Dermis microvascular lymphatic vessel endothelial cell (primary cell): Measurements from ENCODE around the gene FRG2B. TPM values are rescaled to one million over a fixed set of nuclear protein-coding genes. Genes with fewer than 3 reads are reported as not detected.
A peak's percentile ranks its signal among the peaks of the same experiment; 100 is the strongest.
"Not testable (repeated sequence)": the region's sequence is repeated elsewhere in the genome, so short reads cannot be mapped to it uniquely, and the experiment has no call there.

Experiments
- DNase-seq, 2 donors: peaks; one replicate each; pipeline versions ENCODE4 v3.0.0 to v3.0.0-alpha.2; 2010; ENCODE audit warnings: low read depth in 2 of 2
- total RNA-seq: library from RNA; depleted of rRNA; stranded (reverse); fragments of >200 nt; gene quantifications from 2 replicates; pipeline ENCODE4 v1.2.1, GENCODE V29; 2014

The FRG2B gene
- not detected in 2 replicates for total RNA-seq

DNA sequence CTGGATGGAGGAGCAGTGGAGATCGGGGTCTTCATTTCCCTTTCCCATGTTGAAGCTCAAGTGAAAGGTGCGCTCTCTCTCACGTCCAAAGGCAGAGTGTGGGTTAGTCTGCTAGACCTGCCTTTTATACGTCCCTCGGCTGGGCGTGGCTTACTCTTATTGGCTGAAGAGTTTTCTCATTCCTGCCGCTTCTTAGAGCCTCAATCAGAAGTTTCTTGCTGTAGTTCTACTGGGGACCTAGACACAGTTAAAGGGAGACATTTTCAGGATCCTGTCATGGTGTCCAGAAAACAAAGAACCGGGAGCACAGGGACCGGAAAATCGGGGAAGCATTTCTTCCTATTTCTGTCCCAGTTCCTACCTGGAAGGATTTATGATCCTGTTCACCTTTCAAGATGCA, at the start of gene FRG2B:
FRG2B (minus strand) TSS at position 101 of the 400 bp plus-strand sequence; CDS start at position 48, 53 bp downstream.
- not testable (repeated sequence) for DNase-seq

DNA sequence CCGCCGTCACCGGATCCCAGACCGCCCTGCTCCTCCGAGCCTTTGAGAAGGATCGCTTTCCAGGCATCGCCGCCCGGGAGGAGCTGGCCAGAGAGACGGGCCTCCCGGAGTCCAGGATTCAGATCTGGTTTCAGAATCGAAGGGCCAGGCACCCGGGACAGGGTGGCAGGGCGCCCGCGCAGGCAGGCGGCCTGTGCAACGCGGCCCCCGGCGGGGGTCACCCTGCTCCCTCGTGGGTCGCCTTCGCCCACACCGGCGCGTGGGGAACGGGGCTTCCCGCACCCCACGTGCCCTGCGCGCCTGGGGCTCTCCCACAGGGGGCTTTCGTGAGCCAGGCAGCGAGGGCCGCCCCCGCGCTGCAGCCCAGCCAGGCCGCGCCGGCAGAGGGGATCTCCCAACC, 40.9 kb upstream of the FRG2B start:
- DNase-seq = not testable (repeated sequence)

GRCh38 chr10:133663544-133664160, 37.1 kb upstream of the FRG2B start:
- DNase-seq = not testable (repeated sequence)

- DNase-seq = not testable (repeated sequence)
Measured at GRCh38 chr10:133661122-133661521, 34.5 kb upstream of the FRG2B start.

DNA sequence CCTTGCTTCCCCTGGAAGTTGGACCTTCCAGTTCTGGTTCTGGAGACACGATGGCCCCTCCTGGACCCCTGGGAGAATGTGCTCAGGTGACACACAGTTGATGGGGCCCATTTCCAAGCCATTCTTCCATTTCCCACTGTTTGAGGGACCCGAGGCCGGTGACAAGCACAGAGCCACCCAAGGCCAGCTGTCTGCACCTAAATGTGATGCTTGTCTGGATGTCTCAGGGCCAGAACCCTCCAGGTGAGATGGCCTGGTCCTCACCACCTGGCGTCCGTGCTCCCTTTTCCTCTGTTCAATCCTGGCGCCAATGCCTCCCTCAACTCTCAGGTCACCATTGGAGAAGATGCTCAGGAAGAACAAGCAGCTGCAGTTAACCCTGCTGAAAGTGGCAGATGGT, 33.9 kb upstream of the FRG2B start:
- DNase-seq = not testable (repeated sequence)

- DNase-seq = not testable (repeated sequence)
Measured at GRCh38 chr10:133657276-133657675, 30.7 kb upstream of the FRG2B start.

DNA sequence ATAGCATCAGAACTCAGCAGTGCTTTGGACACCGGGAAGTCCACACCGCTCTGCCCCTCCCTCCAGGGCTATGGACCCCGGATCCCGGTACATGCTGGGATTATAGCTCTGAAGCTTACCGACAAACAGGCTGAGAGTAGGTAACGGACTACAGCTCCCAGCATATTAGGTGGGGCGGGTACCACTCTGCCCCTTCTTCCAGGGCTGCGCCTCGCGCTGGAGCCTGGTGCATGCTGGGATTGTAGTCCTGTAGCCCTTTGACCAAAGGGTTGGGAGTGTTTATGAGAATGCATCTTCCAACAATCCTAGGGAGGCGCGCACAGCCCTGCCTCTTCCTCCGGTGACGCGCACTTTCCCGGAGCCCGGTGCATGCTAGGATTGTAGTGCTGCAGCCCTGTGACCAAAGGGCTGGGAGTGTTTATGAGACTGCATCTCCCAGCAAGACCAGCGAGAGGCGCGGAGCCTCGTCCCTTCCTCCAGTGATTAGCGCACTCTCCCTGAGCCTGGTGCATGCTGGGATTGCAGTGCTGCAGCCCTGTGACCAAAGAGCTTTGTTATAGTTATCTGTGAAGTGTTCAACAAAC, 22.4 kb upstream of the FRG2B start:
- DNase-seq = not testable (repeated sequence)

DNA sequence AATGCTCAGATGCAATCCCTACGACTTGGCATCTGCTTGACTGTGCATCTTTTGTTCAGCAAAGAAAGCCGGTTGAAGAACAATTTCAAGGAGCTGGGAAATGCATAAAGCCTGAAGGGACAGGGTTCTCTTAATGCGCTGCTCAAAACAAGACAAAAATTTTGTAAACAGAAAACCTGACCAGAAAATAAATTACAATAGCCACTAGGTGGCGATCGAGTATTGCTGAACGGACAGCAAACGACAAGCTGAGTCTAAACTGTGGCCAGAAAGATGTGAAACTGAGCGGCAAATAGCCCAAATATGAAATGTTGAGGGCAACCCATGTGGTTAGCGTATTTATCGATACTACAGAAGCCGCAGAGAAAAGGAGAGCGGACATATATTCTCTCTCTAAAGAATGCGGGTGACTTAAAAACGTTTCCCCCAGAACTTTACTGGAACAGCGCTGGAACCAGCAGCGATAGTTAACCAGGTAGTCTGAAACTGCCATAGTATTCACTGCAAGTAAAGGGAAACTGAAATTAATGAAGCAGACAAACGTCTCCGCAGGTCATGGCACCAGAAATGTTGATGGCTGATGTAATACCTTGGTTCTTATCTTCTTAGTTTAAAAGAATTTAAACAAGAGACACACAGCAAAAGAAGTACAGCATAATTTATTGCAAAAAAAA, 20.6 kb upstream of the FRG2B start:
- DNase-seq = not testable (repeated sequence)

DNA sequence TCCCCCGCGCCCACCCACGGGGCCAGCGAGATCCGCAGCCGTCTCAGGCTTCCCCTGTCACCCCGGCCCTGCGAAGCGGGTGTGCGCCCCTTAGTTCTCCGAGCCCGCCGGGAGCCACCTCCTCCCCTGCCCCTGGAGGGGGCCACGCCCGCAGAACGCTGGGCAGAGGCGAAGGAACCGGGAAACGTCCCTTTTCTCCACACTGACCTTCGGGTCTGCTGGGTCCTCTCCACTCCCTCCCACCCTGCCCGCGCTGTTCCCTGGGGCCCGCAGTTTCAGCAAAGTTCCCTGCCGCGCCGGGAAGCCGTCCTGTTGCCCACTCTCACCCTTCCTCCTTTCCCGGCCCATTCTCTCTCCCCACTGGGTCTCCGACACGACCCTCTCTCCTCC, 11.2 kb upstream of the FRG2B start:
- DNase-seq = not testable (repeated sequence)

DNA sequence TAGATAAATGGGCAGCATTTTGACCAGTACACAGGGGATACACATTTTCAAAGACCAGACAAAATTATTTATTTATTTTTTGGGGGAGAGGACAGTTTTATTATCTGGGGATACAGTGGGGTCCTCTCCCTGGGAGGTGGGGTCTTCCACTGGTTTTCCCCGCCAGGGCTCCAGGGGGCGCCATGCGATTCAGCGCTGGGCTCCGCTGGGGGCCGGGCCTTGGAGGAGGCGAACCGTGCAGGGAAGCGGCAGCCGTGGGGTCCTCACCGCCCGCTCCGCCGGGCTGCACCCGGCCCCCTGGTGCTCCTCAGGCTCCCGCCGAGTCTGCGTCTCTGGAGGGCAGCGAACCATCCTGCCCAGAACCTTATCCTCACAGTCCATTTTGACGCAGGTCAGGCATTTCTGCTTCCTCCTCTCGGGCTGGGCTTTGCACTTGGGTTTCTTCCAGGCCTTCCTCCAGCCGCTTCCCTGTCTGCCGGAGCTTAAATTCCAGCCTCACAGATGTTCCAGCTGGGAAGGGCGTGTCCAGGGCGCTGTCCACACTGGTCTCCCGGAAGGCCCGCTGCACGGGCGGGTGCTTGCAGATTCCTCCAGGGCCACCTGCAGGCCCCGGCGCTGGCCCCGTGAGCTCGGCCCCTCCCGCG, 10.7 kb upstream of the FRG2B start:
- not testable (repeated sequence) for DNase-seq

DNA sequence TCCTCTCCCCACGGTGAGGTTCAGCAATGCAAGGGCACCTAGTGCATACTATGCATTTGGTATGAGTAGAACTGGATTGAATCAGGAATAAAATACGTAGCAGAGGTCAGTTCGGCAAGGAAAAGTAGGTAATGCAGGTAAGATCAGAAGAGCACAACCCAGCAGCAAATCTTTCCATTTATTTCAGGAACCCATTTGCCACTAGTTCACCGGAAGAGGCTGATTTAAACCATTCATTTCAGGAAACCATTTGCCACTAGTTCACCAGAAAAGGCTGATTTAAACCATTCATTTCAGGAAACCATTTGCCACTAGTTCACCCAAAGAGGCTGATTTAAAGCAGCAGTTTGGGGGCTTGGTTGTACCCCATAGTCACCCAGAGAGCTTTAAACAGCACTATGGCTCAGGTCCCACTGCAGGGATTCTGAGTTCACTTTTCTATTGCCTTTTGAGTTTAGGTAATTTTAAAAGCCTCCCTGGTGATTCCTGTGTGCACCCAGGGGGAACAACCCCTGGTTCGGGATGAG, 4.2 kb upstream of the FRG2B start:
- DNase-seq = not testable (repeated sequence)

- DNase-seq = not testable (repeated sequence)
Measured at GRCh38 chr10:133622544-133622943, 4.1 kb downstream of the FRG2B start.

GRCh38 chr10:133618851-133619250, 7.7 kb downstream of the FRG2B start:
- no peak for DNase-seq

GRCh38 chr10:133617196-133617595, 9.4 kb downstream of the FRG2B start:
- DNase-seq = no peak

DNA sequence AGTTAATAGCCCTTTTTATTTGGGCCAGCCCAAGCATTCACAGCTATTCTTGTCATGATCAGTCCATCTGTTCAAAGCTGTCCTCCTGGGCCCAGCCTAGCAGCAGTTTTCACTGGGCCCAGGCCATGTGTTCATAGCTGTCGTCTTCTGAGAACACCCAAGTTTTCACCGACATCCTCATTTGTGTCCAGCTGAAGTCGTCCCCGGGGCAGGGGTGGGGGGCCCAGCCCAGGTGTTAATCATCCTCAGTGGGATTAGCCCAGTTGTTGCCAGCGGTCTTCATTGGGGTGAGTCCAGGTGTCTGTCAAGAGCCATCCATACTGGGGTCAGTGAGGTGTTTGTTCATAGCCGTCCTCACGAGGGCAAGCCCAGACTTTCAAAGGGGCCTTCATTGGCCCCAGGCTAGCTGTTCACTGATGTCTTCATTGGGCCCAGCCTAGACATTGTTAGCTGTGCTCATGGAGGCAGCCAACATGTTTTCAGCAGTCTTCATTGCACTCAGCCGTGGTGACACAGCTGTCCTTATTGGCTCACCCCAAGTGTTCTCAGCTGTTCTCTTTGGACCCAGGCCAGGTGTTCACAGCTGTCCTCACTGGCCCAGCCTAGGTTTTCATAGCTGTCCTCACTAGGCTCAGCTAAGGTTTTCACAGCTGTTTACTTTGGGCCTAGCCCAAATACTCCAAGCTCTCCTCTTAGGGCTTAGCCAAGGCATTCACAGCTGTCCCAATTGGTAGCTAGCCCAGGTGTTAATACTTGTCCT, 10.0 kb downstream of the FRG2B start:
- no peak for DNase-seq

- DNase-seq = no peak
Measured at GRCh38 chr10:133614830-133615580, 11.6 kb downstream of the FRG2B start.

DNA sequence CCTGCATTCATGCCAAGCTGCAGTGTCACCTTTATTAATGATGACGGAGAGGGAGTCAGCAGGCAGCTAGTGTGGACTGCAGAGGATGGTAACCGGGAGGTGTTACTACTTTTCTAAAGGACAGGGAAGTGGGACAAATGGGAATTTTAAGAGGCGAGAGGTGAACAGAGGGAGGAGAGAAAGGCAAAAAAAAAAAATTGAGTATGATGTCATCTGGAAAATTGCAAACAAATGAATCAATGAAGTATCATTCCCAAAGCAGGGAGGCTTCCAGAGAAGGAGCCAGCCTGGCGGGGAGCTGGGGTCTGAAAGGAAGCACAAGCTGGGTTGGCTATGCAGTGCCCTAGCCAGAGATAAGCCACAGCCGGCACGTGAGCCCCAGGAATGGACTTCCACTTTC, 12.9 kb downstream of the FRG2B start:
- DNase-seq = no peak

- DNase-seq = no peak
Measured at GRCh38 chr10:133611079-133611478, 15.5 kb downstream of the FRG2B start.

DNA sequence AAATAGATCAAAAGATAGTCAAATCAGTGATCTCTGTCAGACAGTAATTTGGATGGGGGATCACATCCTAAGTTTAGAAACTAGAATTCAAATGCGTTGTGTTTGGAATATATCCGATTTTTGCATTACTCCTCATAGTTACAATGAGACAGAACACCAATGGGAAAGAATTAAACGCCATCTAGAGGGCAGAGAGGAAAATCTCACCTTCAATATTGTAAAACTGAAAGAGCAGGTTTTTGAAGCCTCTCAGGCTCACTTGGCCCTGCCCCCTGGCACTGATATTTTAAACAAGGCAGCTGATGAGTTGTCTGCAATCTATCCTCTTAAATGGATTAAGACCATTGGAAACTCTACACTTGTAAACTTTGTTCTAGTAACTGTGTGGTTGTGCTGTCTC, 17.7 kb downstream of the FRG2B start:
- peak in 1 of 2 donors; percentile 1 for DNase-seq

GRCh38 chr10:133603434-133603833, 23.2 kb downstream of the FRG2B start:
- not testable (repeated sequence) for DNase-seq

DNA sequence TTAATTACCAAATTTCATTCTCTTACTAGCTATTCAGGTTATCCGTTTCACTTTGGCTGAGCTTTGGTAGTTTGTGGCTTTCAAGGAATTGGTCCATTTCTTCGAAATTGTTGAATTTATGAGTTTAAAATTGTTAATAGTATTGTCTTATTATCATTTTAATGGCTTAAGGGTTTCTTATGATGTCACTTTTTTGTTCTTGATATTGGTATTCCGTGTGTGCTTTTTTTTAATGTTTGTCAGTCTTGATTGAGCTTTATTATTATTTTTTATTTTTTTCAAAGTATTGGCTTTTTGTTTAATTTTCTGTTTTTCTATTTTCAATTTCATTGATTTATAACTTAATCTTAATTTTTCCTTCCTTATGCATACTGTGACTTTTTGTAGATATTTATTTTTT, 25.9 kb downstream of the FRG2B start:
- no peak for DNase-seq
